KMS-11 (cell line): Measurements from ENCODE around the gene PHPT1.

Experiments
- H2AFZ ChIP-seq: fragments of 200-600 bp; sonication (generic); 2 replicates; pipeline ENCODE4 v1.6.1; 2016; ENCODE audit warnings: antibody characterized with exemption, mixed run types, low read depth
- H3K27ac ChIP-seq: fragments of 200-600 bp; sonication (generic); 2 replicates; pipeline ENCODE4 v1.6.1; 2016; ENCODE audit warnings: mild to moderate bottlenecking, mixed run types
- H3K27me3 ChIP-seq: fragments of 200-600 bp; sonication (generic); 2 replicates; pipeline ENCODE4 v1.6.1; 2017; ENCODE audit warnings: mild to moderate bottlenecking, low read depth, mixed run types, moderate library complexity; ENCODE audit not compliant: insufficient read depth
- H3K36me3 ChIP-seq: fragments of 200-600 bp; sonication (generic); 2 replicates; pipeline ENCODE4 v1.6.1; 2017; ENCODE audit warnings: mild to moderate bottlenecking, mixed run types; ENCODE audit not compliant: insufficient read depth
- H3K4me1 ChIP-seq: fragments of 200-600 bp; sonication (generic); 2 replicates; pipeline ENCODE4 v1.6.1; 2016; ENCODE audit warnings: mild to moderate bottlenecking, low read depth, mixed run types; ENCODE audit not compliant: poor library complexity, severe bottlenecking
- H3K4me2 ChIP-seq: fragments of 200-600 bp; sonication (generic); 2 replicates; pipeline ENCODE4 v1.7.0; 2016; ENCODE audit warnings: mild to moderate bottlenecking, mixed run types
- H3K4me3 ChIP-seq: fragments of 200-600 bp; sonication (generic); IDR thresholded peaks from 2 replicates; pipeline ENCODE4 v1.6.1; 2017; ENCODE audit warnings: low read depth, low read length, mixed read lengths; ENCODE audit not compliant: insufficient read depth
- H3K79me2 ChIP-seq: fragments of 200-600 bp; sonication (generic); 2 replicates; pipeline ENCODE4 v1.6.1; 2016; ENCODE audit warnings: low read depth, mixed run types; ENCODE audit not compliant: insufficient read depth
- H3K9ac ChIP-seq: fragments of 200-600 bp; sonication (generic); 2 replicates; pipeline ENCODE4 v1.6.1; 2016; ENCODE audit warnings: mild to moderate bottlenecking, mixed run types
- H4K20me1 ChIP-seq: fragments of 200-600 bp; sonication (generic); 2 replicates; pipeline ENCODE4 v1.6.1; 2016; ENCODE audit warnings: mild to moderate bottlenecking, mixed run types; ENCODE audit not compliant: insufficient read depth
- TF ChIP-seq, protein P1 (sequence below): fragments of 200-600 bp; sonication (generic); conservative IDR thresholded peaks from 2 replicates; pipeline ENCODE4 v1.6.1; 2017; ENCODE audit warnings: low read depth, mild to moderate bottlenecking, antibody characterized with exemption, low read length, moderate library complexity, mixed read lengths

The PHPT1 gene

DNA sequence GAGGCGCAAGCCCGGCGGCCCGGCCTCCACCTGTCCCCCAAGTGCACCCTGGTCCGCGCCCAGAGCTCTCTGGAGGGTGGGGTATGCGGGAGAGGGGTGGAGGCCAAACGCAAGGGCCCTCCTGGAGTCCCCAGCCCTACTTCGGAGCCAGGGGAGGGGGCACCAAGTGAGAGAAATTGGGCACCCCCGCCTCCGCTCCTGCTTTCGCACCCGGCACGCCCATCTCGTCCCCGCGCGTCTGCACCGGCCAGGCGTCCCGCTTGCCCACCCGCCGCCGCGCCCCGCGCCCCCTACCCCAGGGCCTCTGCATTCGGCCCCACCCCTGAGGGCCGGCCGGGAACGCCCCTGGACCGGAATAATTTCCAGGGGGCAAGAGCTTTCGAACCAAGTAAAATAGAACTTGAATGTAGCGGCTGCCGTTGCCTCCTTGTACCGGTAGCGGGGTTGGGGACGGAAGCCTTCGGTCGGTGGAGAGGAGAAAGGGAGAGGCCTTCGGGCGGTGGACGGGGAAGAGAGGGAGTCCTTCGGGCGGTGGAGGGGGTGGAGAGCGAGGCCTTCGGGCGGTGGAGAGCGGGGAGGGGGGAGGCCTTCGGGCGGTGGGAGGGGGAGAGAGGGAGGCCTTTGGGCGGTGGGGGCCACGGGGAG lies 694 bp upstream of the PHPT1 start:
- Histone ChIP-seq H3K27me3 (no peaks in the 10 kb centered on the region), H3K27ac (peak overlapping the region; percentile 44; the same call in 1 of the 2 replicates), H3K36me3 (no peaks in the 10 kb centered on the region), H3K4me3 (no peak overlapping the region), H3K4me1 (peaks cover 9% of the 10 kb centered on the region), H4K20me1 (no peaks in the 10 kb centered on the region), H3K79me2 (no peaks in the 10 kb centered on the region), H3K9ac (peak overlapping the region; percentile 55; the same call in 1 of the 2 replicates), H2AFZ (peak overlapping the region; percentile 45), H3K4me2 (peak overlapping the region; percentile 76)
- TF ChIP-seq, protein P1, sequence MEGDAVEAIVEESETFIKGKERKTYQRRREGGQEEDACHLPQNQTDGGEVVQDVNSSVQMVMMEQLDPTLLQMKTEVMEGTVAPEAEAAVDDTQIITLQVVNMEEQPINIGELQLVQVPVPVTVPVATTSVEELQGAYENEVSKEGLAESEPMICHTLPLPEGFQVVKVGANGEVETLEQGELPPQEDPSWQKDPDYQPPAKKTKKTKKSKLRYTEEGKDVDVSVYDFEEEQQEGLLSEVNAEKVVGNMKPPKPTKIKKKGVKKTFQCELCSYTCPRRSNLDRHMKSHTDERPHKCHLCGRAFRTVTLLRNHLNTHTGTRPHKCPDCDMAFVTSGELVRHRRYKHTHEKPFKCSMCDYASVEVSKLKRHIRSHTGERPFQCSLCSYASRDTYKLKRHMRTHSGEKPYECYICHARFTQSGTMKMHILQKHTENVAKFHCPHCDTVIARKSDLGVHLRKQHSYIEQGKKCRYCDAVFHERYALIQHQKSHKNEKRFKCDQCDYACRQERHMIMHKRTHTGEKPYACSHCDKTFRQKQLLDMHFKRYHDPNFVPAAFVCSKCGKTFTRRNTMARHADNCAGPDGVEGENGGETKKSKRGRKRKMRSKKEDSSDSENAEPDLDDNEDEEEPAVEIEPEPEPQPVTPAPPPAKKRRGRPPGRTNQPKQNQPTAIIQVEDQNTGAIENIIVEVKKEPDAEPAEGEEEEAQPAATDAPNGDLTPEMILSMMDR: no peak

- Histone ChIP-seq H3K27ac (no peak overlapping the region), H4K20me1 (no peaks in the 10 kb centered on the region), H3K4me3 (no peak overlapping the region), H3K27me3 (no peaks in the 10 kb centered on the region), H3K4me2 (peak overlapping the region; percentile 85), H3K9ac (no peak overlapping the region; the same call in 1 of the 2 replicates), H3K79me2 (no peaks in the 10 kb centered on the region), H2AFZ (no peak overlapping the region), H3K4me1 (peaks cover 2% of the 10 kb centered on the region), H3K36me3 (no peaks in the 10 kb centered on the region)
- TF ChIP-seq, protein P1: no peak
Measured at GRCh38 chr9:136849960-136850865, 1.0 kb downstream of the PHPT1 start.

- Histone ChIP-seq H2AFZ (no peak overlapping the region), H3K27me3 (no peaks in the 10 kb centered on the region), H3K4me1 (peaks cover 2% of the 10 kb centered on the region), H4K20me1 (no peaks in the 10 kb centered on the region), H3K27ac (no peak overlapping the region), H3K4me3 (no peak overlapping the region), H3K9ac (no peak overlapping the region), H3K79me2 (no peaks in the 10 kb centered on the region), H3K4me2 (no peak overlapping the region), H3K36me3 (no peaks in the 10 kb centered on the region)
- TF ChIP-seq, protein P1: no peak
Measured at GRCh38 chr9:136850866-136851775, 1.9 kb downstream of the PHPT1 start.

DNA sequence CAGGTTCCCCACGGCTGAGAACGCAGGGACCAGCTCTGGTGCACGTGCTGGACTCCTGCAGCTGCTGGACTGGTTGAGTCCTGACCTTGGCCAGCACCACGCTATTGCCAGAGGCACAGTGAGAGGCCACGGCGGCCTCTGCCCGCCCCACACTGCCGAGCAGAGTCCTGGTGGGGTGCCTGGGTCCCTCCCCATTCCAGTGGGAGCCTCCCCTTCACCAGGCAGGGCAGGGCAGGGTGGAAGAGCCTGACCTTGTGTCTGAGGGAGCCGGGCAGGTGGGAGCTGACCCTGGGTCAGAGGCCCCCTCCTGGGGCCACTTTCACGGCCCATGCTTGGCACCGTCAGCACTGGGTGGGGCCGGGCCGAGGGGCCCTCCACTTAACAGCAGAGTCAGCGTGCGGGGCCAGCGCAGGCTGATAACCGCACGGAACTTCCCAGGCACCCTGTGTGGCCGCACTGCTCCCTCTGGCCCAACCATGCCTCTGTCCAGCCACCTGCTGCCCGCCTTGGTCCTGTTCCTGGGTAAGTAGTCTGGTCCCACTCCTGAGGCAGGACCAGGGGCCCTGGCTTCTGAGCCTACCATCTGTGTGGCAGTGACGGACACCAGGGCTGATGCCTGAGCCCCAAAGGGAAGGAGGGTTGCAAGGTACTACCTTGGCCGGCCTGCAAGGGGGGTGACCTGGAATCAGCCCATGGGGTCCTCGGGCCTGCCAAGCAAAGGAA lies 2.9 kb downstream of the PHPT1 start, which contains the start of gene MAMDC4:
Gene MAMDC4, plus strand, starts transcription at position 406 of the 723 bp plus-strand sequence. Its CDS starts 71 bp downstream, at position 477.
- no peak within 1 kb of the TSS for H3K27ac ChIP-seq
- no peak within 1 kb of the TSS for H3K4me3 ChIP-seq
- no peak within 1 kb of the TSS for H3K9ac ChIP-seq
- no peak within 1 kb of the TSS for H2AFZ ChIP-seq
- H3K27me3 ChIP-seq: no peaks in the 10 kb centered on the region
- H3K36me3 ChIP-seq: no peaks in the 10 kb centered on the region
- no peaks in the 10 kb centered on the region for H3K79me2 ChIP-seq
- H3K4me2 ChIP-seq: no peak within 1 kb of the TSS
- TF ChIP-seq, protein P1: no peak
- H4K20me1 ChIP-seq: no peaks in the 10 kb centered on the region
- peaks cover 2% of the 10 kb centered on the region for H3K4me1 ChIP-seq
